Measurements from ENCODE around the gene RBM33. TPM values are rescaled to one million over a fixed set of nuclear protein-coding genes. Genes with fewer than 3 reads are reported as not detected.

Gene RBM33
- total and polyA plus RNA-seq, 2 of the 8 experiments (the other 6 are each of a cell fraction or from before 2014, with no cell fraction given) = 16.5 to 64.6 TPM

DNA sequence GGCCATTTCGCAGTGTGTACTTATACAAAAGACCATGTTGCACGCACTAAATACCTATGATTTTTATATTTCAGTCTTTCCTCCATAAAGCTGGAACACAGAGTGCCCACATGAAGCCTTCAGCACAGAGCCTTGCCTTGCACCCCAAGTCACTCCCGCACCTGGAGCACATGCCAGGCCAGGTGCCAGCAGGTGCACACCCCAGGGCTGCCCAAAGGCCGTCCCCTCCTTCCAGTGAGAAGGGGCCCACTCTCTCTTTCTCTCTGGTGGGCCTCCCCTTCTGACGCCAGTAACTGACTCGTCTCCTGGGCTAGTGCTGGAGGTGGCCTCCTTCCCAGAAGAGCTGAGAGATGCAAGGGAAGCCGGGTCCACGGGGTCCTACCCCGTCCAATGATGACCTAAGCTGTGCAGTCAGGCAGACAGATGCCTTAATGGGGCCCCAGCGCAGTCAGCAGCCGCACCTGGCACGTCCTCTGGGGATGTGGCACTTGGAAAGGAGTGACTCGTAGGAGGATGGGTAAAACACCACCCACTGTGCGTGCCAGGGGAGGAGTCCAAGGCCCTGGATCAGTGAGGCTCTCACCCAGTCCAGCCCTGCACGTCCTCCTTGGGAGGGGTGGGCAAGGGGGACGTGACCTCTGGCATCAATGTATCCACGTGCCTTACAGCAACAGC lies 185.5 kb downstream of the RBM33 start:
- Histone ChIP-seq H3K56ac (replicated peaks; ENCODE audit: insufficient read length, low read depth, low read length) (no peak overlapping the region), H4K20me1 (replicated peaks in 1 of 2; ENCODE audit: control insufficient read depth in 1 of 2, insufficient read depth in 2 of 2, low read length in 2 of 2) (no peaks in the 10 kb centered on the region), H3K79me2 (ENCODE audit: control insufficient read depth in 1 of 2, insufficient read depth in 2 of 2, low read length in 2 of 2) (no peaks in the 10 kb centered on the region), H2BK15ac (ENCODE audit: low read length) (no peak overlapping the region), H3K27ac (ENCODE audit: low read depth, low read length) (no peak overlapping the region), H3K27me3 (replicated peaks in 1 of 4; ENCODE audit: control insufficient read depth in 3 of 4, extremely low read depth in 1 of 4, insufficient read depth in 3 of 4, low read length in 3 of 4) (no peaks in the 10 kb centered on the region), H3K79me1 (ENCODE audit: low read depth, low read length) (no peaks in the 10 kb centered on the region), H2AK5ac (ENCODE audit: low read depth, low read length) (no peak overlapping the region), H3K23ac (ENCODE audit: insufficient read length) (no peak overlapping the region), H3K9me3 (ENCODE audit: insufficient read depth in 2 of 2, low read depth in 1 of 2, low read length in 1 of 2) (no peaks in the 10 kb centered on the region), H3K36me3 (ENCODE audit: control insufficient read depth in 2 of 4, insufficient read depth in 4 of 4, low read length in 3 of 4) (no peaks in the 10 kb centered on the region), H4K8ac (ENCODE audit: extremely low read depth, insufficient read depth, low read length) (no peak overlapping the region), H3K4me2 (ENCODE audit: insufficient read depth in 1 of 2, low read depth in 2 of 2, low read length in 2 of 2) (no peak overlapping the region), H3K23me2 (ENCODE audit: low read depth, low read length) (no peaks in the 10 kb centered on the region), H2BK5ac (ENCODE audit: low read depth, low read length) (no peak overlapping the region), H3K4me3 (ENCODE audit: extremely low read depth in 1 of 4, insufficient read depth in 2 of 4, low read depth in 3 of 4, low read length in 4 of 4) (no peak overlapping the region), H3K18ac (ENCODE audit: extremely low read depth, low read length) (no peak overlapping the region), H3K4me1 (replicated peaks in 1 of 4; ENCODE audit: control insufficient read depth in 3 of 4, insufficient read depth in 4 of 4, low read length in 3 of 4) (no peaks in the 10 kb centered on the region; a peak in 1 of 7 replicates), H2AFZ (ENCODE audit: low read length) (no peak overlapping the region), H4K91ac (replicated peaks; ENCODE audit: insufficient read length, low read length) (no peak overlapping the region), H3K4ac (replicated peaks; ENCODE audit: insufficient read length, low read depth, low read length) (no peak overlapping the region), H2BK20ac (ENCODE audit: low read length) (no peak overlapping the region), H3K9ac (replicated peaks in 1 of 4; ENCODE audit: extremely low read depth in 1 of 4, low read depth in 3 of 4, low read length in 3 of 4) (no peak overlapping the region), H3K14ac (ENCODE audit: insufficient read length) (no peak overlapping the region), H4K5ac (ENCODE audit: insufficient read length, low read depth, low read length) (no peak overlapping the region), H2BK12ac (ENCODE audit: low read depth, low read length) (no peak overlapping the region), H2BK120ac (replicated peaks; ENCODE audit: low read depth, low read length) (no peak overlapping the region)
- DNase-seq (ENCODE audit: low read depth in 1 of 2, low spot score in 2 of 2) = no peak
- POLR2A ChIA-PET (ENCODE audit: partially characterized antibody) = no interaction called here
- TF ChIP-seq JUND (IDR thresholded peaks at IDR 0.05; ENCODE audit: low read length) = no peak
- no peak for TF ChIP-seq GTF2F1 (IDR thresholded peaks at IDR 0.05; ENCODE audit: borderline replicate concordance, low read depth, low read length)
- TF ChIP-seq, protein P1, sequence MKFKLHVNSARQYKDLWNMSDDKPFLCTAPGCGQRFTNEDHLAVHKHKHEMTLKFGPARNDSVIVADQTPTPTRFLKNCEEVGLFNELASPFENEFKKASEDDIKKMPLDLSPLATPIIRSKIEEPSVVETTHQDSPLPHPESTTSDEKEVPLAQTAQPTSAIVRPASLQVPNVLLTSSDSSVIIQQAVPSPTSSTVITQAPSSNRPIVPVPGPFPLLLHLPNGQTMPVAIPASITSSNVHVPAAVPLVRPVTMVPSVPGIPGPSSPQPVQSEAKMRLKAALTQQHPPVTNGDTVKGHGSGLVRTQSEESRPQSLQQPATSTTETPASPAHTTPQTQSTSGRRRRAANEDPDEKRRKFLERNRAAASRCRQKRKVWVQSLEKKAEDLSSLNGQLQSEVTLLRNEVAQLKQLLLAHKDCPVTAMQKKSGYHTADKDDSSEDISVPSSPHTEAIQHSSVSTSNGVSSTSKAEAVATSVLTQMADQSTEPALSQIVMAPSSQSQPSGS (IDR thresholded peaks at IDR 0.05; ENCODE audit: low read length) = no peak
- no peak for TF ChIP-seq ZNF274 (IDR thresholded peaks at IDR 0.05; ENCODE audit: borderline replicate concordance, extremely low read depth, low read length)
- no peak for TF ChIP-seq CBX8 (IDR thresholded peaks at IDR 0.05; ENCODE audit: borderline replicate concordance, low read depth, low read length)
- TF ChIP-seq, protein P2, sequence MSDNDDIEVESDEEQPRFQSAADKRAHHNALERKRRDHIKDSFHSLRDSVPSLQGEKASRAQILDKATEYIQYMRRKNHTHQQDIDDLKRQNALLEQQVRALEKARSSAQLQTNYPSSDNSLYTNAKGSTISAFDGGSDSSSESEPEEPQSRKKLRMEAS (IDR thresholded peaks at IDR 0.05) = no peak
- no peak for TF ChIP-seq CHD1 (IDR thresholded peaks at IDR 0.05; ENCODE audit: low read depth, low read length)
- no peak for TF ChIP-seq RBBP5 (IDR thresholded peaks at IDR 0.05; ENCODE audit: borderline replicate concordance, low read depth, low read length)
- no peak for TF ChIP-seq HDAC6 (IDR thresholded peaks at IDR 0.05; ENCODE audit: low read depth, low read length)
- CTCF ChIA-PET (ENCODE audit: partially characterized antibody) = no interaction called here
- 88% methylated on average over 17 of the region's 17 CpGs; no CpG with 5 or more reads in 1 of the 2 experiments for WGBS, 2 experiments (ENCODE audit: extremely low coverage in 1 of 2, insufficient coverage in 1 of 2, insufficient read length in 1 of 2, insufficient replicate concordance in 2 of 2, low coverage in 1 of 2, low lambda C conversion rate in 2 of 2, missing lambda C conversion rate in 1 of 2)
- FAIRE-seq = no peak
